GM18499 (cell line): ENCODE data around the gene SRGAP2.
"Not testable (repeated sequence)": the region's sequence is repeated elsewhere in the genome, so short reads cannot be mapped to it uniquely, and the experiment has no call there.

ENCODE experiments used
- ATAC-seq: cut with Tn5 transposase; IDR thresholded peaks from one replicate; pipeline ENCODE4 v1.9.1; 2021; ENCODE audit warnings: moderate number of reproducible peaks; ENCODE audit not compliant: insufficient read depth, unreplicated experiment

Gene SRGAP2

GRCh38 chr1:206204871-206205270 lies 1.5 kb downstream of the SRGAP2 start:
- not testable (repeated sequence) for ATAC-seq

GRCh38 chr1:206205569-206205968 lies 2.2 kb downstream of the SRGAP2 start:
- ATAC-seq, result not testable (repeated sequence)

GRCh38 chr1:206210802-206211201 lies 7.5 kb downstream of the SRGAP2 start:
- ATAC-seq, result not testable (repeated sequence)

GRCh38 chr1:206215600-206216392 lies 12.5 kb downstream of the SRGAP2 start:
- not testable (repeated sequence) for ATAC-seq

- not testable (repeated sequence) for ATAC-seq
Observed at GRCh38 chr1:206218285-206218684, 14.9 kb downstream of the SRGAP2 start.

- ATAC-seq, result not testable (repeated sequence)
Observed at GRCh38 chr1:206218765-206219164, 15.4 kb downstream of the SRGAP2 start.

- ATAC-seq, result not testable (repeated sequence)
Observed at GRCh38 chr1:206219514-206220331, 16.4 kb downstream of the SRGAP2 start.

- not testable (repeated sequence) for ATAC-seq
Observed at GRCh38 chr1:206220332-206221000, 17.1 kb downstream of the SRGAP2 start.

- not testable (repeated sequence) for ATAC-seq
Observed at GRCh38 chr1:206221585-206221984, 18.2 kb downstream of the SRGAP2 start.

GRCh38 chr1:206224190-206224776 lies 20.9 kb downstream of the SRGAP2 start:
- not testable (repeated sequence) for ATAC-seq

GRCh38 chr1:206225386-206225785 lies 22.0 kb downstream of the SRGAP2 start:
- ATAC-seq, result not testable (repeated sequence)

- ATAC-seq, result not testable (repeated sequence)
Observed at GRCh38 chr1:206226886-206227285, 23.5 kb downstream of the SRGAP2 start.

- ATAC-seq, result not testable (repeated sequence)
Observed at GRCh38 chr1:206229286-206229685, 25.9 kb downstream of the SRGAP2 start.

GRCh38 chr1:206231989-206232388 lies 28.6 kb downstream of the SRGAP2 start:
- not testable (repeated sequence) for ATAC-seq

- ATAC-seq, result not testable (repeated sequence)
Observed at GRCh38 chr1:206232970-206233645, 29.8 kb downstream of the SRGAP2 start.

- not testable (repeated sequence) for ATAC-seq
Observed at GRCh38 chr1:206234189-206234916, 31.0 kb downstream of the SRGAP2 start.

GRCh38 chr1:206235190-206235589 lies 31.8 kb downstream of the SRGAP2 start:
- not testable (repeated sequence) for ATAC-seq

- ATAC-seq, result peak; percentile 43
Observed at GRCh38 chr1:206240288-206240687, 36.9 kb downstream of the SRGAP2 start.

- ATAC-seq, result peak; percentile 86
Observed at GRCh38 chr1:206243335-206243734, 40.0 kb downstream of the SRGAP2 start.
